ENCODE measurements around the gene TTC34. TPM values are rescaled to one million over a fixed set of nuclear protein-coding genes. Genes with fewer than 3 reads are reported as not detected.
A peak's percentile ranks its signal among the peaks of the same experiment; 100 is the strongest.

The TTC34 gene
- total RNA-seq, 1 experiment from 2014 or later, result 0.05 TPM

DNA sequence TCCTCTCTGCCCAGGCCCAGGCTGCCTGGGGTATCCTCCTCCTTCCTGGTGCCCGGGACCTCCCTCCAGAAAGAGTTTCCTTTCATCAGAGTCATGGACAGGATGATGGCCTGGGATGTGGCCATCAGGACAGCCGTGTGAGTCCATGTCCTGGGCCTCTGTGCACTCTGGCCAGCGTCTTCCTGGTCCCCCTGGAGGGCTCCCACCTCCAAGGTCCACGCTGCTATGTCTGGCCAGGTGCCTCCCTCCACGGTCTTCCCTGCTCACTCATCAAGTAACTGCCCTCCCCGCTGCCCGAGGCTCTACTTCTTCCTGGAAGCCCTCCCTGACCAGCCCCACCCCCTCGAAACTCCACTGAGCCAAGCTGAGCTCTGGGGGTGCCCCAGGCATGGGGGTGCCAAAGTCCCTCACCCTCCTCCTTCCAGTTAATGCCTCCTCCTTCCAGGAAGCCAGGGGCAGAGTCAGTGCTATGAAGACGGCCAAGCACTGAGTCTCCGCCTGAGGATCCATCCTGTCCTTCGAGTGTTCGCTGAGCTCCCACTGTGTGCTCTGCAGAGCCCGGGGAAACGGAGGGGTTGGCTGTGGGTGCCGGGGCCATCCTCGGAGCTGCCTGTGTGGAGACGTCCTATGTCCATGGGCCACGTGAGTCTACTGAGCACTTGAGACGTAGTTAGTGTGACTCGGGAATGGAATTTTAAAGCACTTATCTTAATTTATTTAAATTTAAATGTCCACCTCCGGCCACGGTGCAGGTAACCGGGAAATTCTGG is 28.5 kb upstream of the TTC34 start:
- no peak for DNase-seq (ENCODE audit: low read depth)

DNA sequence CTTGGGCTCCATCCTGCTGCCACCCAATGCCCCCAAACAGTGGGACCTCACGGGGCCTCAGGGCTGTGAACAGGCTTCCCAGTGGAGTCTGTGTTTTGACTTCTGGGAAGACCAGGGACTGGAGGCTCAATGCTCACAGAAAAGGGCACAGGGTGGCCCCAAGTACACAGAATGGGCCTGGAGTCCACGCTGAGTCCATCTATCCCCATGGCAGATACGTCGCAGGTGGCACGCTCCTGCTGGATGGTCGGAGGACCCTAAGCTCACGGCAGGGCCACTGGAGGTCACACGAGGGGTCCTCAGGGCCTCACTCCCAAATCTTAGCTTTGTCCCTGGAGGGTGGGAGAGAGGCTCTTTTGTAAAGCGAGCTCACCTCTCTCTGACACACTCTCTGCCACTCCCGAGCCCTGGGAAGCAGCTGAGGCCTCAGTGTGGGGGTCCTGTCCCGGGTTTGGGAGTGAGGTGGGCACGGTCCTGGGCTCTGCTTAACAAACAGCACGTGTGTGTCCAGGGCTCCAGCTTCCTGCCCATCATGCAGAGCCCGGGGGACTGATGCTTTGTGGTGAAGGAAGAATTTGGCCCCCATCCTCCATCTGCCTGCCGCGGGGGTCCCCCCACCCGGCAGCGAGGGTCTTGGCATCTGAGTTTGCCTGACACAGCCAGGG is 27.2 kb upstream of the TTC34 start:
- no peak for DNase-seq (ENCODE audit: low read depth)

DNA sequence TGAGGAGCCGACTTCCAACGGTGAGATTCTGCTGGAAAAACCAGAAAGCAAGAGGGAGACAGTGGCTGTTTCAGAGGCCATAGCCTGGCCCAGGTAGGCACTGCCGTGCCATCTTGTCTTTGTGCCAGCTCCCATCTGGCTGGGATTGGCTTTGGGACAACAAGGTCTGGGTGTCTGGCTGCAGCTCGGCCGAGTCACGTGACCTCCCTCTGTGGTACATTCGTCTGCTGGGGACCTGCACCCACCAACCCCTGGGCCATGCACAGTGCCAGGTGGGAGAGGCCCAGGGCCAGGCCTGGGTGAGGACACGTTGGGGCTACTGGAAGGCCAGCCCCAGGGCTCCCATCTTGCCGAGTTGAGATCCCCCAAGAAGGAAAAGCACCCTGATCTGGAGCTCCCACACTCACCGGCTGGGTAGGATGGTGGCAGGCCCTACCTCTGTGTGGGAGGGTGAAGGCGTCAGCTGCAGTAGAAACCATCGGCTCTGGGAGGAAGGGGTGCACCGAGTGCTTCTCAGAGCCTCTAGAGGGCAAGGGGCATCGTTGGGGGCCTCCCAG is 25.3 kb upstream of the TTC34 start:
- no peak for DNase-seq (ENCODE audit: low read depth)

DNA sequence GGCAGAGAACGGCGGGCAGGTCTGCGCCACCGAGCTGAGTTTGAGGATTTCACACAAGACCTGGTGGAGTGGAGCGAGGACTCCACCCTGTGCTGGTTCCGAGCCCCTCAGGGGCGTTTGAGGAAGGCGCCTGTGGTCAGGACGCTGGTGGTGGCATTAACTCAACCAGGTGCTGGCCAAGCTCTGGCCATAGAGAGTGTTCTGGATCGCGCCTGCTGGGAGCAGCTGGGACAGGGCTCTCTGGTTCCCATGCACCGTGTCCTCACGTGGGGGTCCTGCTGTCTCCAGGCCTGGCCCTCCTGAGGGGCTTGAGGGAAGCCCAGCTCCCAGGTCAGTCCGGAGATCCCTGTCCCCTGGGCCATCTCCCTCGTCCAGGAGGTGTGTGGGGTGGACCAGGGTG is 24.8 kb upstream of the TTC34 start:
- no peak for DNase-seq (ENCODE audit: low read depth)

DNA sequence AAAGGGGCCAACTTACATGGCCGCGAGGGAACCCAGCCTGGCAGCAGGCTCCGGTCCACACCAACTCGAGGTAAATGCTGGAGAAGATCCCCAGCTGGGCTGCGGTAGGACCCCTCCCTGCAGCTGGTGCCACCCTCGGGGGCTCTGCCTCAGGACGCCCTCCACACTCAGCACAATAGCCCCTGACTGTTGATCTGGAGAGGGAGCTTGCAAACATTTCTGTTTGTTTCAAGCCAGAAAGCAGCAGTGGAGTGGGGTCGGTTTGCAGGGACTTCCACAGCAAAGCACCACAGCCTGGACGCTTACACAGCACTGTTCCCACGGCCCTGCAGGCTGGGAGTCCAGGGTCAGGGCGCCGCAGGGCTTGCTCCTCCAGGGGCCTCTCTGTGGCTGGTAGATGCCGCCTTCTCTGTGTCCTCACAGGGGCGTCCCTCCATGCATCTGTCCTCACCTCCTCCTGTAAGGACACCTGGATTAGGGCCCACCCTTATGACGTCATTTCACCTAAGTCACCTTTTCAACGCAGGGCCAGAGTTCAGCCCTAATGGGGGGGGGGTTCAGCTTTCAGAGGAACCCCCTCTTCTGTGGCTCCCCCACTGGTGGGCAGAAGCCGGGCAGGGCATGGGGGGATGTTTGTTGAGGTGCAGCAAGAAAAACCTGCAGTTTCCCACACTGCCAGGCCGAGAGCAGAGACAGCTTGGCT is 24.1 kb upstream of the TTC34 start:
- no peak for DNase-seq (ENCODE audit: low read depth)

DNA sequence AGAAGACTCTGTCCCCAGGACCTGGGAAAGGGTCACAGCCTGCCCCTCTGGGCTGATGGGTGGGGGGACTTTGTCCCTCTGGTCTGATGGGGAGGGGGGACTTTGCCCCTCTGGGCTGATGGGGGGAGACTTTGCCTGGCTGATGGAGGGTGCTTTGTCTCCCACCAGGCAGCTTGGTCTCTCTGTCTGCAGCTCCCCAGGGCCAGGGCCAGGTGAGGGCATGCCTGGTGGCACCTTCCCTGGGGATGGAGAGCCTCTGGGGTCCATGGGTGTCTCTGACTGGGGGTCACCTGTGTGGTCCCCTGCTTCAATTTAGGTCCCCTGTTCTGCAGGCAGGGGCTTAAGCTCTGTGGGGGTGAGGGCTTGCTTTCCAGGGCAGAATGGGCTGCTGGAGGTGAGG is 23.5 kb upstream of the TTC34 start:
- DNase-seq (ENCODE audit: low read depth), result no peak

DNA sequence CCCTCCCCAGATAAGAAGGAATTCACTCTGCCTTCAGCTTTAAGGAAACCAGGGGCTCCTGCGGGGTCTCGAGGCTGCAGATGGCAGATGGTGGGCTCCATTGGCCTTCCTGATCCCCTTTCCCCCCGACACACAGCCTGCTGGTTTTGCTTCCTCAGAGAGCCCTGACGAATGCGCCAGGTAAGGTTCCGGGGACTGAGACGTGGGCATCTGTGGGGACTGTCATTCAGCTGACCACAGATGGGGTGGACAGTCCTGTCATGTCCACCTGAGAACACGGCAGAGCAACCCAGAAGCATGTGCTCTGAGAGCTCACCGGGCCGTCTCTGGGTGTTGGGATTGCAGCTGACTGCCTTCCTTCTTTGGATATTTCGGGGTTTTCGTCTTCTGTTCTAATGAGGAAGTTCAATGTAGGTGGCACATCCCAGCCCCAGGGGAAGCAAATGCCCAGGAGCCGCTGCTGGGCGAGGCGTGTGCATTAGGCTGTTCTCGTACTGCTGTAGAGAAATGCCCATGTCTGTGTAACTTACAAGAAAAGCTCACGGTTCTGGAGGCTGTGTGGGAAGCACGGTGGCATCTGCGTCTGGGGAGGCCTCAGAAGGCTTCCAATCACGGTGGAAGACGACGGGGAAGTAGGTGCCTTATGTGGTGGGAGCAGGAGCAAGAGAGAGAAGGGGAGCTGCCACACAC is 22.6 kb upstream of the TTC34 start:
- DNase-seq (ENCODE audit: low read depth), result no peak

DNA sequence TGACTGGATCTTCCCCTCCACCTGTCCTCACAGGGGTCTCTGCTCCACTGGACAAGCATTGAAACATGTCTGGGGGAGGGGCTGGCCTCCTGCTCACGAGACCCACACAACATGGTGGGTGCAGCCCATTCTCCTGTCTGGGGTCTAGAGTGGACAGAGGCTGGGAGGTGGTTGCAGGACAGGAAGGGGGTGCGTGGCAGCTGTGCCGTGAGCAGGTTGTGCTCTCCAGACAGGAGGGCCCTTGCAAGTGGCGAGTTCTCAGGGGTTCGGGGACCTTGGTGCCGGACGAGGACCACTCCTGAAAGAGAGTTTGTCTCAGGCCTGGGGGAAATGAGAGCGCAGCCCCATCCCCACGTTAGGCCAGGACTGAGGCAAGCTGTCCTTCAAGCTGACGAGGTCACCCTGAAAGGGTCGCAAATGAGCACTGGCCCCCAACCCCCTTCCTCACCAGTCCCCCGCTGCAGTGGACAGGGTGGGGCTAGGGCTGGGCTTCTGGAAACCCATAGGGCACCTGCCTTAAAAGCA is 21.2 kb upstream of the TTC34 start:
- no peak for DNase-seq (ENCODE audit: low read depth)

DNA sequence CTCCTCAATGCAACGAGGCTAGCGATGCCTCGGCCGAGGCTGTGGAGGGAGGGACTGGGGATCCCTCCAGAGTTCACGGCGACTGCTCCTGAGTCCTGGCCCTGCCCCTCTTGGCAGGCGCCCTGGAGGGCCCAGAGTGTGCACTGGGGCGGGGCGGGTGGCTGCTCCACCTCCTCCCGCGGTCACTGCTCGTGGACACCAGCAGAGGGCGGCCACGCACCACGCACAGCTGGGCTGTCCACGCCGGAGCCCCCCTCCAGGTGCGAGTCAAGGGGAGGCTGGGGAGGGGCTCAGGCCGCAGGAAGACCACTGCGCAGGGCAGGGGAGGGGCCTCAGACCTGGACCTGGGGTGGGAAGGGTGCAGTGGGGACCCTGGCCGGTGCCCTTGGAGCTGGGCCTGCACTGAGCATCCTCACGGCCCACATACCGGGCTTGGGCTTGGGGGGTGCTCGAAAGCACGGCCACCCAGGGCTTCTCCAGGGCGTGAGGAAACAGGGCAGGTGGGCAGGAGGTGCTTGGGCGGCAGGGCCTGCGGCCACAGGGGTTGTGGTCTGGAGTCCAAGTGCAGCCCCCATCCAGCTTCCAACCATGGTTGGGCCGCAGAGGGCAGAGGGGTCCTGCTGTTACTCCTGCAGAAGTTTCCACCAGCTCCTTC is 20.6 kb upstream of the TTC34 start:
- peak; percentile 4 for DNase-seq (ENCODE audit: low read depth)

DNA sequence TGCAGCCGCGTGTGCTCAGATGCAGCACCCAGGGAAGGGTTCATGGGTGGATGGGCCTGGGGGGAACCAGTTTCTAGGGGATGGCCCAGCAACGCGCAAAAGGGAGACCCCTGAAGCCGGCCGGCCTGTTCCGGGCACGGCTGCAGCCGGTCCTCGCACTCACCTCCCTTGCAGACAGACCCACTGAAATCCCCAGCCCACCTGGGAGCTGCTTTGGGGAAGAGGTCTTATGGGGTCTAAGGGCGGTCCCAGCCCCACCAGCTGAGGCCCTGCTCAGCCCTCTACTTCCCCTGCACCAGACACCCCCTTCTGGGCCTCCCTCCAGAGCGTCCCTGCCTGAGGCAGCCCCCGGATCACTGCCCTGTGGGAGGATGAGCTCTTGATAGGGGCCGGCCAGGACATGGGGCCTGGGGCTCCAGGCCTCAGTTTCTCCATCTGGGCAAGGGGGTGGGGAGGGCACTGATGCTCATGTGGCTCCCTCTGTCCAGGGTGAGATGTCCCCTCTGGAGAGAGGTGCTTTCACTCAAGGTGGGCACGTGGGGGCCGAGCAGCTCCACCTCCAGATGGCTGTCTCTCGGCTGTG is 20.0 kb upstream of the TTC34 start:
- no peak for DNase-seq (ENCODE audit: low read depth)

DNA sequence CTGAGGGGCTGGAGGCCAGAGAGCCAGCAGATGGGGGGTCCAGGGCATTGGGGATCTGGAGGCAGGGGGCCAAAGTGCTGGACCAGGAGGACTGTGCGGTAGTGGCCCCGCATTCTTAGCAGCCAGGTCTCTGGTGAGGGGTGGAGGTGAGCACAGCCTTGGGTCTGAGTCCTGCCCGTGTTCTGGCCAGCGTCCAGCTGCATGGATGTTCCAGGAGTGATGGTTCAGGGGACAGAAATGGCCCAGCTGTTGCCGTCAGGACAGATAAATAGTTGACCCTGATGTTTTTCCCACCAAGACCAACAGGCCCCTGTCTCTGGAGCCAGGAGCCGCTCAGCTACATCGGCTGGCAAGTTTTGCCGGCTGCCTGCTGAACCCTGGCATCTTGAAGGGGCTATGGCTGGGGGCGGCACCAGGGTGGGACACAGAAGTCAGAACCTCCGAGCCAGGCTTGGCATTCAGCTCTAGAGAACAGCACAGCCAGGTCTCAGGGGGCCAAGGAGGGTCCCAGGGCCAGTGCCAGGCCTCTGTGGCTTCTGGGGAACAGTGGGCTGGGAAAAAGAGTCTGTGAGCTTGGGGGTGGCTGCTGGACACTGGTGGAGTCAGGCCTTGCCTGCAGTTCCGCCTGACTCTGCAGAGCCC is 19.4 kb upstream of the TTC34 start:
- no peak for DNase-seq (ENCODE audit: low read depth)

DNA sequence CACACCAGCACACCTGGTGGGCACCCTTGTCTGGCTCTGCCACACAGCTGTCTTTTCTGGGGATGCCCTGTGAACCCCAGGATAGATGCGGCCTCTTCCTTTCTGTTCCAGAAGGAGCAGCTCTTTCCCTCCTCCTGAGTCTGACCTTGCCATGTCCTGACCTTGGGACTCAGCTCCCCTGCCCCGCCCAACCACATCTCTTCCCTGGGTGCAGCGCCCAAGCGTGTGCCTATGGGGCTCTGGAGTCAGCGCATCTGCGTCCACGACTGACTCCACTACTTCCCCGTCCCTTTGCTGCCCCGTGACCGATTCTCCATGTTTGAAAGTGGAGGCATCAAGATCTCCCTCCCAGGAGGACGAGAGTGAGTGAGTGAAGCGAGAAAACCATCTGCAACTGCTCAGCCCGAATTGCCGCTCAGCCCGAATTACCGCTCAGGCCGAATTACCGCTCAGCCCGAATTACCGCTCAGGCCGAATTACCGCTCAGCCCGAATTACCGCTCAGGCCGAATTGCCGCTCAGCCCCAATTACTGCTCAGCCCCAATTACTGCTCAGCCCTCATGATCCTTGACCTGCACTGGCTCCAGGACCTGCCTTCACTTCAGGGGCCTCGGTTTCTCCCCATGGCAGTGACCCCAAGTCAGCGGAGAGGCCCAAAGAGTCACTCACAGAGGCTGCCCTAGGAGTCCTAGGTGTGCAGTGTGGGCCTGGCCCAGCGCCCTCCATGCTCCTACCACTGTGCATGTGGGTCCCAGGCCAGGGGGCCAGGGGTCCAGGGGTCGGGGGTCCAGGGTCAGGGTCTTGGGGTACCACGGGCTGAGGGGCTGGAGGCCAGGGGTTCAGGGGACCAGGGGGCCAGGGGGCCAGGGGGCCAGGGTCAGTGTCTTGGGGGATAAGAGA is 18.6 kb upstream of the TTC34 start:
- no peak for DNase-seq (ENCODE audit: low read depth)

DNA sequence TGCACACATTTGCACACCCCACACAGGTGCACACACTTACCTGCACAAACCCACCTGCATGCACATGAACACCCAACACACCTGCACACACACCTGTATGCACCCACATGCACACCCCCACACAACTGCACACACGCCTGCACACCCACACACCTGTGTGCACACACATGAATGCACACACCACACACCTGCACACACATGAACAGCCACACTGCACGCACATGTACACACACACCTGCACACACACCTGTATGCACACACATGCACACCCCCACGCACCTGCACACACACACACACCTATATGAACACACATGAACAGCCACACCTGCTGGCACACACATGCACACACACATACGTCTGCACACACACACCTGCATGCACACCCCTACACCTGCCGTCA is 17.9 kb upstream of the TTC34 start:
- no peak for DNase-seq (ENCODE audit: low read depth)

DNA sequence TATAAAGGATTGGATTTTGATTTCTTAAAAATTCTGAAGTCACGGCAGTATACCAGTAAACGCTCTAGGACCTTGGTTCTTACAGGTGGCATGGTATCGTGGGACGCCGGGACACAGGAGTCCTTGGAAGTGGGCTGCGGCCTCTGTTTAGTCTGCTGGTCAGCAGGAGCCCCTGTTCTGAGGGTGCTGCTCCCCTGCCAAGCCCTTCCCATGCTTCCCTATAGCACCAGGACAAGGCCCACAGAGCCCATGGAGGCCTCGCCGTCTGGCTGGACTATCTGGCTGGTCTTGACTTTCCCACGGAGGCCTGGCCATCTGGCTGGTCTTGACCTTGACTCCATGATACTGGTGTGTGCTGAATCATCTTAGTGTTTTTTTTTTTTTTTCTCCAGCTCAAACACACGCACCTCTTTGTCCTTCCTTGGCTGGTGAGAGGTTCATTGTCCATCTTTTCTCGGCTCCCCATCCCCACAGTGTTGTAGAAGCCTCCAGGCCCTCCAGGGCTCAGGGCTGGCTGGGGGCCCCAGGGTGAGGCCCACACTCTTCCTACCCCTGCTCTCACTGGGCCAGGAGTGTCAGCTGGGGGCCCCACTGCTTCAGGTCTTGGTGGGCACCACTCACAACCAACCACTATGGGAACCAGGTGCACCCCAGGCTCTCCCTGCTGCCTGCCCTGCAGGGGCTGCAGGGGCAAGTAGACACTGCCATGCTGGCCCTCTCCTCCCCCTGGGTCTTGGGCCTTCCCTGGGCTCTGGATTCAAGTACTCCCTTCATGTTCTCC is 16.5 kb upstream of the TTC34 start:
- DNase-seq (ENCODE audit: low read depth), result no peak

DNA sequence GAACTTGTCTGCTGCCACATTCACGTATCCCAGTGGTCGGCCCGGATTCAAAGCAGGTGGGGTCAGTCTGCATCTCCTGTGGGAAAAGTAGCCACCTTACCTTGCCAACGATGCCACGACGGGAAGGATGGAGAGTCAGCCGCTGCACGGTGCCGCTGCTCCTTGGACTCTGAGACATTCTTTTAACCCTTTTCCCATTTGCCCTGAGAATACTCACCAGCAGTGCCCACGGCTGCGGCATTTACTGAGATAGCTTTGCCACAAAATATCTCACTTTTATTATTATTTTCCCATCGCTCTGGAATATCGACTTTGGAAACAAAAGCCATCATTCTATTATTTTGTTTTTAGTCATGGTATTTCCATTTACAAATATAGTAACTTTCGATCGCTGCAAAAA is 15.3 kb upstream of the TTC34 start:
- DNase-seq (ENCODE audit: low read depth), result no peak

DNA sequence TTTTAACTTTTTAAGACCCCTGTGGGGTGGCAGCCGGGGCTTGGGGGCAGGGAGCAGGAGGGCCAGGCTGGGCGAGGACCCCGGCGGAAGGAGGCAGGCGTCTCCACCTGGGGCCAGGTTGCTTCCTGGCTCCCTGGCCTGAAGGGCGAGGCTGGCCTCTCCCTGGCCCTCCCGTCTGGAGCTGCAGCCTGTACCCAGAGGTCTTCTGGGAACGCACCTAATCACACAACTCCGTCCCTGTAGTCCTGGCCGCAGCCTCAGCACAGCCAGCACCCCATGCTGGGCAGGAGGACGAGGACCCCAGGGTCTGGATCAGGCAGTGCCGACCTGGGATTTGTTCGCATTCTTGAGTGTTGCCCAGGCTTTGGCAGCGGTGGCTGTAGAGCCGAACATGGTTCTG is 14.1 kb upstream of the TTC34 start:
- DNase-seq (ENCODE audit: low read depth), result no peak

DNA sequence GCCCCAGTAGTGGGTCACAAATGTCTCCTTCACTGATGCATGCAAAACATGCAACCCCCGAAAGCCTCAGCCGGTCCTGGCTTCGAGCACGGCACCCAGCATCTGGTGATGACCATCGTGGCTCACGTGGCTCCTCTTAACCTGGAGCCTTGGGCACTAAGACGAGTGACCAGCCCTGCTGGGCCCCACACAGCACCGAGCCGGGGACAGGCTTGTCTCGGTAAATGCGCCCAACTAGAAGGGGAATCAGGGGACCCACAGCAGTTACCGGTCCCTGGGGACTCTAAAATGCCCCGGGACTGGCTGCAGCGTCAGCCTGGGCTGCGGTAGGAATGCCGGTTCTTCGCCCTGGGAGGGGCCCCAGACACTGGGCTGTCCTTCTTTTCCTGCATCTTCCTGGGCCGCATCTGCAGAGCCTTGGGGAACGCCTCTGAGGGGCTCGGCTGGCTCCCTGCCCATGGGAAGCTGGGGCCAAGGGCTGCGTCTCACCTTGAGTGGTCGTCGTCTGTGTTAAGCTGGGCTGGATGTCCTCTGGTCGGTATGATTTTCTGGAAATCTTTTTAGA is 13.1 kb upstream of the TTC34 start:
- DNase-seq (ENCODE audit: low read depth), result no peak

DNA sequence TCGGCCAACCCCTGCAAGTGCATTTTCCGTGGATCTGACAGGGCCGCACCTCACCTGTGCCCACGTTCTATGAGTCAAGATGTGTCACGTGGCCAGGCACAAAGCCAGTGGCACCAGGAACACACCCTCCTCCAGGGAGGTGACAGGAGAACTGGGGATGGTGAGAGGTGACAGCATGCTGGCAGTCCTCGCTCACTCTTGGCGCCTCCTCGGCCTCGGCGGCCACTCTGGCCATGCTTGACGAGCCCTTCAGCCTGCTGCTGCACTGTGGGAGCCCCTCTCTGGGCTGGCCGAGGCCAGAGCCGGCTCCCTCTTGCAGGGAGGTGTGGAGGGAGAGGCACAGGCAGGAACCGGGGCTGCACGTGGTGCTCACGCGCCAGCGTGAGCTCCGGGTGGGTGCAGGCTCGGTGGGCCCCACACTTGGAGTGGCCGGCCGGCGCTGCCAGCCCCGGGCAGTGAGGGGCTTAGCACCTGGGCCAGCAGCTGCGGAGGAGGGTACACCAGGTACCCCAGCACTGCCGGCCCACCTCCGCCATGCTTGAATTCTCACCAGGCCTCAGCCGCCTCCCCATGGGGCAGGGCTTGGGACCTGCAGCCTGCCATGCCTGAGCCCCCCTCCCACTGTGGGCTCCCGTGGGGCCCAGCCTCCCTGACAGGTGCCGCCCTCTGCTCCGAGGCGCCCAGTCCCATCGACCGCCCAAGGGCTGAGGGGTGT is 11.6 kb upstream of the TTC34 start:
- DNase-seq (ENCODE audit: low read depth), result no peak

Measured in M059J (cell line).